Transverse colon (tissue), 4 donors: ENCODE results near the gene NCOA5.

Experiments
- CTCF ChIP-seq, 5 experiments: fragments of 200-600 bp in 3 of 5; fragments of 450-650 bp in 2 of 5; sonication (generic) in 3 of 5; IDR thresholded peaks; 1 replicate in 2 of 5; 2 replicates in 3 of 5; pipeline ENCODE4 v1.5.1; 2016 to 2017; ENCODE audit warnings: antibody characterized with exemption in 5 of 5, inconsistent platforms in 3 of 5, mild to moderate bottlenecking in 2 of 5, moderate library complexity in 1 of 5
- EP300 ChIP-seq: sonication (generic); formaldehyde crosslinking; IDR thresholded peaks from one replicate; pipeline ENCODE4 v1.6.1; 2017; ENCODE audit warnings: antibody characterized with exemption, low read depth
- POLR2A ChIP-seq: fragments of 450-650 bp; IDR thresholded peaks from one replicate; pipeline ENCODE4 v1.6.1; 2016; ENCODE audit warnings: antibody characterized with exemption, mild to moderate bottlenecking, moderate library complexity
- POLR2AphosphoS5 ChIP-seq, 3 donors: sonication (generic); formaldehyde crosslinking; IDR thresholded peaks; one replicate each; pipeline ENCODE4 v1.6.1; 2016; ENCODE audit warnings: antibody characterized with exemption in 3 of 3

- TF ChIP-seq CTCF (IDR thresholded peaks at IDR 0.05) (no peak), POLR2AphosphoS5 (IDR thresholded peaks at IDR 0.05) (no peak), POLR2A (no peak), EP300 (no peak)
Observed at GRCh38 chr20:46021361-46022359, 68.1 kb downstream of the NCOA5 start.
